Parathyroid adenoma (tissue), 2 donors: ENCODE data around the gene SLC17A9.

ENCODE experiments used
- H2AFZ ChIP-seq: fragments of 300-600 bp; sonication (generic); one replicate; pipeline ENCODE4 v1.7.0; 2017; ENCODE audit warnings: antibody characterized with exemption, mild to moderate bottlenecking
- H3K27ac ChIP-seq: fragments of 300-600 bp; sonication (generic); one replicate; pipeline ENCODE4 v1.7.0; 2017
- H3K27me3 ChIP-seq: fragments of 300-600 bp; sonication (generic); one replicate; pipeline ENCODE4 v1.7.0; 2017; ENCODE audit warnings: low read length; ENCODE audit not compliant: control insufficient read depth, insufficient read depth
- H3K36me3 ChIP-seq: fragments of 300-600 bp; sonication (generic); one replicate; pipeline ENCODE4 v1.7.0; 2017; ENCODE audit warnings: low read length; ENCODE audit not compliant: control insufficient read depth, insufficient read depth
- H3K4me1 ChIP-seq: fragments of 300-600 bp; sonication (generic); one replicate; pipeline ENCODE4 v1.7.0; 2017; ENCODE audit warnings: control low read depth
- H3K4me2 ChIP-seq: fragments of 300-600 bp; sonication (generic); one replicate; pipeline ENCODE4 v1.7.0; 2017; ENCODE audit warnings: low read length
- H3K4me3 ChIP-seq: fragments of 300-600 bp; sonication (generic); one replicate; pipeline ENCODE4 v1.7.0; 2017; ENCODE audit warnings: low read depth, low read length
- H3K79me2 ChIP-seq: fragments of 300-600 bp; sonication (generic); one replicate; pipeline ENCODE4 v1.7.0; 2017; ENCODE audit warnings: control low read depth
- H3K9ac ChIP-seq: fragments of 300-600 bp; sonication (generic); one replicate; pipeline ENCODE4 v1.7.0; 2017; ENCODE audit warnings: mild to moderate bottlenecking
- H3K9me3 ChIP-seq: fragments of 300-600 bp; sonication (generic); one replicate; pipeline ENCODE4 v1.7.0; 2017; ENCODE audit warnings: low read length; ENCODE audit not compliant: control insufficient read depth
- CTCF ChIP-seq: fragments of 300-600 bp; sonication (generic); IDR thresholded peaks from one replicate; pipeline ENCODE4 v1.7.0; 2017; ENCODE audit warnings: antibody characterized with exemption, mild to moderate bottlenecking
- donor health status: primary hyperparathyroidism.

Gene SLC17A9

GRCh38 chr20:62951143-62951895 lies 1.2 kb upstream of the SLC17A9 start:
- H3K4me3 ChIP-seq = no peak overlapping the region
- no peak overlapping the region for H3K27ac ChIP-seq
- no peaks in the 10 kb centered on the region for H3K27me3 ChIP-seq
- no peak overlapping the region for H3K4me2 ChIP-seq
- peaks cover 14% of the 10 kb centered on the region for H3K79me2 ChIP-seq
- H3K9ac ChIP-seq = no peak overlapping the region
- H3K9me3 ChIP-seq = no peaks in the 10 kb centered on the region
- H3K4me1 ChIP-seq = peaks cover 8% of the 10 kb centered on the region
- no peak for TF ChIP-seq CTCF
- no peak overlapping the region for H2AFZ ChIP-seq
- H3K36me3 ChIP-seq = no peaks in the 10 kb centered on the region

DNA sequence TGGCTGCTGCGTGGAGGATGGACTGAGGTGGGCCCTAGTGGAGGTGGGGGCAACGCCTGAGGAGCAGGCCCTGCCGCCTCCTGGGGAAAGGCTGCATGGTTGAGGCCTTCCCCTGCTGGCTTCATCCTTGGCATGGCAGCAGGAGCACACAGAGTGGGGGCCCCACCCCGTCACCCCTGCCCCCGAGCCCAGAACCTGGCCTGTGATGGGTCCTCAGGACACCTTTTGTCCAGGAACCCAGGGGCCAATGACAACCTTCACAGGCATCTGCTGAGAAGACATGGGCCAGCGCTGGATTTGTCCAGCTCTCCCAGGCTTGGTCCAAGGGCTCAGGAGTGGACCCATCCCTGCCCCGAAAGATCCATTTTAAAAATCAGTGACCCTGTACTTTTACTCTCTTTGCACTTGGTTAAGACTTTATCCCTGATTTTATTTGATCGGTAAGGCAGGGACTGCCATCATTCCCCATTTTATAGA lies 575 bp upstream of the SLC17A9 start:
- Histone ChIP-seq H3K4me1 (peaks cover 8% of the 10 kb centered on the region), H2AFZ (peak overlapping the region; percentile 70), H3K36me3 (no peaks in the 10 kb centered on the region), H3K9ac (no peak overlapping the region), H3K27me3 (no peaks in the 10 kb centered on the region), H3K79me2 (peaks cover 14% of the 10 kb centered on the region), H3K4me3 (no peak overlapping the region), H3K4me2 (no peak overlapping the region), H3K27ac (no peak overlapping the region), H3K9me3 (no peaks in the 10 kb centered on the region)
- TF ChIP-seq CTCF = no peak

- no peak for TF ChIP-seq CTCF
- H3K4me3 ChIP-seq = no peak overlapping the region
- H3K79me2 ChIP-seq = peaks cover 14% of the 10 kb centered on the region
- peaks cover 8% of the 10 kb centered on the region for H3K4me1 ChIP-seq
- no peak overlapping the region for H2AFZ ChIP-seq
- H3K9me3 ChIP-seq = no peaks in the 10 kb centered on the region
- no peaks in the 10 kb centered on the region for H3K36me3 ChIP-seq
- H3K27ac ChIP-seq = no peak overlapping the region
- no peak overlapping the region for H3K4me2 ChIP-seq
- no peaks in the 10 kb centered on the region for H3K27me3 ChIP-seq
- no peak overlapping the region for H3K9ac ChIP-seq
These were observed 694 bp downstream of the SLC17A9 start for GRCh38 chr20:62952968-62953838.

DNA sequence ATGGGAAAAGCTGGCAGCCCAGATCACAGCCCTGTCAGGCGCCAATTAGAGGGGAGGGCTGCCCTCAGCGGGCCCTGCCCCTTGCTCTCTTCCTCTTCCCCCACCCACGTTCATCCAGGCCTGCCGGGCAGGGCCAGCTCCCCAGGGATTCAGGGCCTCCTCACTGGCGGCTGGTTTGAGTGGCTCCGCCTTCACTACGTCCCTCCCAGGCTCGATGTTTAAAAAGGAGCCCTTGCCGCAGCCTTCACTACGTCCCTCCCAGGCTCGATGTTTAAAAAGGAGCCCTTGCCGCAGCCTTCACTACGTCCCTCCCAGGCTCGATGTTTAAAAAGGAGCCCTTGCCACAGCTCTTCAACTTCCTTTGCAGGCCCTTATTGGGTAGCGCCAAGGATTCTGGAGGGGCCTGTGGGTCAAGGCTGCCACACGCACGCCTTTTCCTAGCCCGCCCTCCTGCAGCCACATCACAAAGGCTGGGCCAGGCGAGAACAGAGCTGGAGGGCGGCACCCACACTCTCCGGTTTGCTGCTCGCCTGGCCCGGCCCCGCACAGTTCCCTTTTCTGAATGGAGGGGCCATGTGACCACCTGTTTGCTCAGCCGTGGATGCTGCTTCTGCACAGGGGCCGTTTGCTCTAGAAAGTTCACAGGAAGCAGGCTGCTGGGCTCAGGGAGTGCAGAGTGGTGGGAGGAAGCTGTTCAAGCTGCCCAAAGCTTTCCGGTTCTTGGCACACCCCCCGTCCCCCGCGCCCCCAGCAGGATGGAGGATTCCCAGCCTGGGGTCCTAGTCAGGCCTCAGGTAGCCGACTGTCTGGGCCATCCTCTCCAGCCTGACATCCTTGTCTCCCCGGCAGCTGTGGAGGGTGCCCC lies 1.6 kb downstream of the SLC17A9 start:
- Histone ChIP-seq H3K9ac (no peak overlapping the region), H3K27ac (no peak overlapping the region), H3K36me3 (no peaks in the 10 kb centered on the region), H3K27me3 (no peaks in the 10 kb centered on the region), H3K4me1 (peaks cover 8% of the 10 kb centered on the region), H2AFZ (no peak overlapping the region), H3K9me3 (no peaks in the 10 kb centered on the region), H3K79me2 (peaks cover 11% of the 10 kb centered on the region), H3K4me2 (no peak overlapping the region), H3K4me3 (no peak overlapping the region)
- no peak for TF ChIP-seq CTCF
